Epithelial cell of esophagus (primary cell): ENCODE data around the gene CCDC198.

Experiments
- DNase-seq: peaks from one replicate; pipeline ENCODE4 v3.0.0; 2010; ENCODE audit warnings: low read depth
- H3K4me3 ChIP-seq: 2 replicates; pipeline ENCODE4 v1.5.1; 2011; ENCODE audit warnings: mild to moderate bottlenecking, low read length, control low read depth
- CTCF ChIP-seq: IDR thresholded peaks from 2 replicates; pipeline ENCODE4 v1.5.1; 2011; ENCODE audit warnings: low read depth, mild to moderate bottlenecking, low read length, control low read depth, inconsistent platforms; ENCODE audit not compliant: insufficient read depth; ENCODE audit errors: missing control alignments

Gene CCDC198

GRCh38 chr14:57493467-57494181 is at the start of gene CCDC198:
CCDC198 (minus strand) TSS chr14:57493857; CDS start chr14:57493715, 142 bp downstream.
- no peak for DNase-seq
- H3K4me3 ChIP-seq = no peak within 1 kb of the TSS
- no peak for TF ChIP-seq CTCF

GRCh38 chr14:57533214-57533613 is 39.6 kb upstream of the CCDC198 start:
- peak; percentile 25 for DNase-seq
- peak; percentile 32 for TF ChIP-seq CTCF
- H3K4me3 ChIP-seq = no peak overlapping the region

- H3K4me3 ChIP-seq = no peak overlapping the region
- no peak for TF ChIP-seq CTCF
- no peak for DNase-seq
Observed at GRCh38 chr14:57530571-57530970, 36.9 kb upstream of the CCDC198 start.

- DNase-seq = peak; percentile 4
- TF ChIP-seq CTCF = no peak
- H3K4me3 ChIP-seq = no peak overlapping the region
Observed at GRCh38 chr14:57526942-57527341, 33.3 kb upstream of the CCDC198 start.

GRCh38 chr14:57519043-57519442 is 25.4 kb upstream of the CCDC198 start:
- DNase-seq = no peak
- TF ChIP-seq CTCF = no peak
- H3K4me3 ChIP-seq = no peak overlapping the region

GRCh38 chr14:57512220-57512619 is 18.6 kb upstream of the CCDC198 start:
- H3K4me3 ChIP-seq = no peak overlapping the region
- DNase-seq = no peak
- no peak for TF ChIP-seq CTCF

- DNase-seq = no peak
- no peak overlapping the region for H3K4me3 ChIP-seq
- no peak for TF ChIP-seq CTCF
Observed at GRCh38 chr14:57508756-57509155, 15.1 kb upstream of the CCDC198 start.
